ENCODE data around the gene SLC22A2.

Gene SLC22A2

DNA sequence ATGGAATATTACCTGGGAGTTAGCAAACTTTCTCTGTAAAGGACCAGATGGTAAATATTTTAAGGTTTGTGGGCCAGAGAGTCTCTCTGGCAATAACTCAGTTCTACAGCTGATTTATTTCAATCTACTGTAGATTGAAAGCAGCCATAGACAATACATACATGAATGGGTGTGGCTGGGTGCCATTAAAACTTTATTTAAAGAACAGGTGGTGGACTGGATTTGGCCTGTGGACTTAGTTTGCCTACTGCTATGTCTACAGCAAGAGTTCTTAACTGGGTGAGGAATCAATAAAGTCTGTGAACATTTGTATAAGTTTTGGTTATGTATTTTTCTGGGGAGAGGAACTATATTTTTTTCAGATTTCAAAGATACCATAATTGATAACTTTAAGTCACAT is 55.1 kb downstream of the SLC22A2 start:
- DNase-seq: no peak

DNA sequence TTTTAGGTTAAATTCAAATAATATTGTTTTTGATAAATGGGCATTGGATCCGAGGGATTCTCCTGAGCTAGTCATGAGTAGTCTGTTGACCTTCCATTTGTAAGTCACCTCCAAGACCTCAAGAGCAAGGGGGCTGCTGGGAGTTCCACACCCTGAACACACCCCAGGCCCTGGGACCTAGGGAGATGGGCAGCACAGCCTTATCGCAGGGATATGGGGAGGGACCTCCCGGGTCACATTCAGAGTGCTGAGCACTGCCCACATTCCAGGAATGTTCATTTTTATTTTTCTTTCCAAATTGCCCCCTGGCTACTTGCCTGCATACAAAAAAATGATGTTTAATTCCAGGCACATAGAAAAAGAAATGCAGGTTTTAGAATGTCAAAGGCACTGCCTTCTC is 55.5 kb downstream of the SLC22A2 start:
- no peak for DNase-seq

DNA sequence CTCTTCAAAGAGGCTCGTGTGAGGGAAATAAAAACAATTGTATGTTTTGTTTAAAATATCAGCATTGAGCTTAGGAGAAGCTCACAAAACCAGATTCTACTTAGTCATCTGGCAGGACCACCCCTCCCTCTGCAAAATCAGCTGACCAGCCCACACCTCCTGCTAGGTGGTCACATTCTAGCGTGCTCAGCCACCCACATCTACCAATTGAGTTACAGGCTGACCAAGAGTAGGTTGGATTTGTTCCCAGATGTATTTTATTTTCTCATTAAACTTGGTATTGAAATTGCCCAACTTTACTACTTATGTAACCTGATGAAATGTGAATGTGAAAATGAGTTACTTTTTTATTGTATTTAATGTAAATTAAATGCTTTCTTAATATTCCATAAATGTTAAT is 56.2 kb downstream of the SLC22A2 start:
- DNase-seq: no peak

DNA sequence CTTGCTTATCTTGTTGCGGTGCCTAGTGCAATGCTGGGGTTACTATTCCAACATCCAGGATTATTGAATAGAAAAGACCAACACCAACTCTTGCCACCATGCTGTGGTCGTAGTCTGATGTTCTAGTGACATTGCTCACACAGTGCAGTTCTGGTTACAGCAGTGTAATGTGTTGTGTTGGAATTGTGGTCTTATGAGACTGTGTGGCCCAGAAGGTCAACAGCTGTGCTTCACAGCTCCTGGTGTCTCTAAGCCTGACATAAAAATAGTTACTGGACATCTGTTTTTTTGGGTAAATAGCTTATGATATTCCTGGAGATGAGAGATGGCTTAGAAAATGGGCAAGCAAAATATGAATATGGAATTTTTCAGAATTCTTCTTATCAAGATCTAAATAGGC is 57.6 kb downstream of the SLC22A2 start:
- no peak for DNase-seq

DNA sequence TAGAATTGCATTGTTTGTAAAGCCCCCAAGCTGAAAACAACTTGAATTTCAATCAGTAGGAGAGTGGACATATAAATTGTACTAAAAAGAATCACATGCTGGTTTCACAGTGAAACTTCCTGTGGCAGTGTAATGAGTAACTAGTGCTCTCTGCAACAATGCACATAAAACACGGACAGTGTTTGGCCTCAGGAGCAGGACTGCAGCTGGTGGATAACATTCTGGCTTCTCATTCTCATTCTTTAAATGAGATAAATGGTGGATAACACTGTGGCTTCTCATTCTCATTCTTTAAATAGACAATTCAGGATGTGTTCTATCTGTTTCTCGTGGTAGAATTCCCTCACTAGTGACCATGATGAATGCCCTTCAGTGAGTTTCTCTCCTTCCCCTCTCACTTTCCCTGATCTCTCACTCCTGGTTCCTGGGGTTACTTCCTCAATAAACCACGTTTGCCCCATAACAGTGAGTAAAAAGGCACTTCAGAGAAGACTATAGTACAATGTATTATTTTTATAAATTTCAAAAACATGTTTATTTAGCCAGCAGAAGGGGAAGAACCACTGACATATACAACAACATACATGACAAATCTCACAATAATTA is 59.9 kb downstream of the SLC22A2 start:
- no peak for DNase-seq

DNA sequence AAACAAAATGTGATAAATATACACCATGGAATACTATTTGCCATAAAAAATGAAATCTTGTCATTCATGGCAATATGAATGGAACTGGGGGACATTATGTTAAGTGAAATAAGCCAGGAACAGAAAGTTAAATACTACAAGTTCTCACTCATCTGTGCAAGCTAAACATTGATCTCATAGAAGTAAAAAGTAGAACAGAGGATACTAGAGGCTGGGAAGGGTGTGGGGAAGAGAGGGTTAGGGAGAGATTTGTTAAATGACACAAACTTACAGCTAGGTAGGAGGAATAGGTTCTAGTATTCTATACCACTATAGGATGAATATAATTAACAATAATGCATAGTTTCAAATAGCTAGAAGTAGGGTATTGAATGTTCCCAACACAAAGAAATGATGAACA is 61.0 kb downstream of the SLC22A2 start:
- DNase-seq: no peak

DNA sequence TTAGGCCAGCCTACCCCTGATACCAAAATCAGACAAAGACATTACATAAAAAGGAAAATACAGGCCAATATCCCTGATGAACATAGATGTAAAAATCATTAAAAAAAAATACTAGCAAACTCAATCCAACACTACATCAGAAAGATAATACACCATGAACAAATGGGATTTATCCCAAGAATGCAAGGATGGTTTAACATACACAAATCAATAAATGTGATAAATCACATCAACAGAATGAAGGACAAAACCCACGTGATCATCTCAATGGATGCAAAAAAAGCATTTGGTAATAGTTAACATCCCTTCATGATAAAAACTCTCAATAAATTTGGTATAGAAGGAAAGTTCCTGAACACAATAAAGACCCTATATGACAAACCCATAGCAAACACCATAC is 63.8 kb downstream of the SLC22A2 start:
- no peak for DNase-seq

DNA sequence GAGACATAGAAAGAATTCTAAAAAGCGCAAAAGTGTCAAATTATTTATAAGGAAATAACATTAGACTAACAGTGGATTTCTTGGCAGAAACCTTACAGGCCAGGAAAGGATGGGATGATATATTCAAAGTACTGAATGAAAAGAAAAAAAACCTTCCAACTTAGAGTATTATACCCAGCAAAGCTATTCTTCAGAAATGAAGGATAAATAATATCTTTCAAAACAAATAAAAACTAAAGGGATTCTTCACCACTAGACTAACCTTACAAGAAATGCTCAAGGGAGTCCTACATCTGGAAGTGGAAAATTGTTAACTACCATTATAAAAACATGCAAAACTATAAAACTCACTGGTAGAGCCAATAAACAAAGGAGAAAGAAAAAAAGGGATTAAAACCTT is 65.8 kb downstream of the SLC22A2 start:
- no peak for DNase-seq

DNA sequence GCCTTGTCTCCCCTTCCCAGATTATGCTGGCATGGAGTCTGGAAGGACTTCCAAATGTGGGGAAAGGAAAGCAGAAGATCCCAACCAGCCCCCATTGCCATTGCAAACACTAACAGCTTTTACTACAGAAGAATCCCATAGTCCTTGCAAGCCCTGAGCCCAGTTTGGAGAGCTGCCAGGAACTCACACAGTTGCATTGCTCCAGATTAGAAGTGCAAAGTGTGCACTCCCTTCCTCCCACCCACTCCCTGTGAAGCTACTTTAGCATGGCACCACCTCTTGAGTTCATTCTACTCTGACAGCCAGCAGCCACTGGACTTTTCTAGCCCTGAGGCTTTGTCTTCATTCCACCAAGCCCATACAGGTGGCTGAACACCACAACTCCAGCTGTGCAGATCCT is 67.6 kb downstream of the SLC22A2 start:
- DNase-seq: no peak

DNA sequence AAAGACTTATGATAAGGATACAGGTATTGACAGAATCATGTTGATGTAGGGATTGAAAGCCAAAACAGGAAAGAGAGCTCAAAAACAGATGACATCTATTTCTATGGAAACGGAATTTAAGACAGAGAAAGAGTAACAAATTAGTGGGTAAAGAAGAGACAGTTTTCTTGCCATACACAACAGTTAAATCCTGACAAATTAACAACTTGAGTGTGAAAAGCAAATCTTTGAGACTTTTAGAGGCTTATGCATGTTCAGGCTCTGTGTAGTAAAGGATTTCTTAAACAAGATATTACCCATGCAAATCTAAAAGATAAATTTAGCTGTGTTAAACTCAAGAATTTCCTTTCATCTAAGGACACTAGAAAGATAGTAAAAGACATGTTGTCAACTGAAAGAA is 68.5 kb downstream of the SLC22A2 start:
- no peak for DNase-seq

DNA sequence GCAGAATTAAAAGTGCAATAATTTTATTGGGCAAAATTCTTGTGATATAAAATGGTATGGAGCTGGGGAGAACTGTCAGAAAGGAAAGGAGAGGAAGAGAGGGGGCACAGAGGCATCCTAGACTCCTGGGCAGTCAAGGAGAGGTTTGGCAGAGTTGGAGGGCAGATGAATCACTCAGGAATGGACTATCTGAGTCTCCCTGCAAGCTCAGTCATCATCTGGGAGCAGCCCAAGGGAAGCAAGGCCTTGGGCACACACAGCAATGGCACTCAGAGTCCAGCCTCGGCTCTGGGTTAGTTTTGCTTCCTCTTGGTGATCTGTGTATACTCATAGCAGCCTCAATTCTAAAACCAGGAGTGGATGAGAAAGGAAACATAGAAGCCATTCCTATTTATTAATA is 69.8 kb downstream of the SLC22A2 start:
- no peak for DNase-seq

DNA sequence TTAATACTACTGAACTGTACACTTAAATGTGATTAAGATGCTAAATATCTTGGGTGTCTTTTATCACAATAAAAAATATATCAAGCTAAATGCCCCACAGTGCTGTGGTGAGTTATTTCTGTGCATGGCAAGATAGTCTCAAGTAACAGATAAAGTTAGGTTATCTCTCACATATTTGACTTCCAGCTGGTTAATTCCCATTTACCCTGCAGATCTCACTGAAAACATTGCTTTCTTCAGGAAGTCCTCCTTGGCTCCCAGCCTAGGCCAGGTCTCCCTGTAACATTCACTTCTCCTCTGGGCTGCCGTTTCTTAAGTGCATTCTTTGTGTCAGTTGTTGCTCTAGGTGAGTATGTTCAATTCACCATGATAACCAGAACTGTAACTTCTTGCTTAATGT is 77.9 kb downstream of the SLC22A2 start:
- no peak for DNase-seq

DNA sequence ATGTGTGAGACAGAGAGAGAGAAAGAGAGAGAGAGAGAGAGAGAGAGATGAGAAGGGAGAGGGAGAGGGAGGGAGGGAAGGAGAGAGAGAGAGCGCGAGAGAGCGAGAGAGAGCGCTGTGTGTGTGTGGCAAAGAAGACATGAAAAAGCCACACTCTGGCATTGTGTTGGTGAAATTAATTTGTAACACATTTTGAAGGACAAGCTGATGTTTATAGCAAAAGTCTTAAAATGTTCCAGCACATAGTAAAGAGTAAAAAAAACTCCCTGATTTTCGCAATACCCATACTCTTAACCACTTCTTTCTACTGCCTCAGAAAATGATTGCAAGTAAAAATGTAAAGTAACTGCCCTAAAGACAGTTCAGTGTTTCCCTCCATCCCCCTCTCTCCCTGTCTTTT is 80.3 kb downstream of the SLC22A2 start:
- no peak for DNase-seq

DNA sequence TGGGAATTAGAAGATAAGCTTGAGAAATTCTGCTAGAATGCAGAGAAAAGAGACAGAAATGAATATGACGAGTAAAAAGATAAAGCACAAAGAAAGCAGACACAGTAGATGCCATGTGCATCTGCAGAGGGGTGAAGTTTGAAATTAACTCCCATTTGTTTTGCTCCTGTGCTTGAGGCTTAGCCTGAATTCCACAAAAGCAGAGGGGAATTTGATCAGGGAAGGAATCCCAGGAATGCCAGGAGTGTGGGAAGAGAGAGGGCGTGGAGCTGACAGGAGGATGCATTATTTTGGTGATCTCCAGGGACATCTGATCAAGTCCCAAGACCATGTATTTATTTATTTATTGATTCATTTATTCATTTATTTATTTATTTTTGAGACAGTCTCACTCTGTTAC is 81.4 kb downstream of the SLC22A2 start:
- DNase-seq: no peak

DNA sequence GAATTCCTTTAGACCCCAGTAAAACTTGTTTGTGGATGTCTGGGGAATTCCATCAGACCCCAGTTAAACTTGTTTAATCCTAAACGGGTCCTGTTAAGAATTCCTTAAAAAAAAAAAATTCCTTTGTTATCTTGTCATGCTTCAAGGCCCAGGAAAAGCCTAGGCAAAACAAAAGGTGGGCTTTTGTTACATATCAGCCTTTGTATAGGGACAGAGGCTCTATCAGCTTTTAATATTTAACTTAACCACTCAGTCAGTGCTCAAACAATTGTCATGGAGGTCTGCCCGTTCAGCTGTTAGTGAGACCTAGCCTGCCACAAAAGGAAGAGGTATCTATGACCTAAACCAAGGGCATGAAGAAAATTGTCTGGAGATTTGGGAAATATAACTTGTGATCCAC is 83.9 kb downstream of the SLC22A2 start:
- DNase-seq: no peak

DNA sequence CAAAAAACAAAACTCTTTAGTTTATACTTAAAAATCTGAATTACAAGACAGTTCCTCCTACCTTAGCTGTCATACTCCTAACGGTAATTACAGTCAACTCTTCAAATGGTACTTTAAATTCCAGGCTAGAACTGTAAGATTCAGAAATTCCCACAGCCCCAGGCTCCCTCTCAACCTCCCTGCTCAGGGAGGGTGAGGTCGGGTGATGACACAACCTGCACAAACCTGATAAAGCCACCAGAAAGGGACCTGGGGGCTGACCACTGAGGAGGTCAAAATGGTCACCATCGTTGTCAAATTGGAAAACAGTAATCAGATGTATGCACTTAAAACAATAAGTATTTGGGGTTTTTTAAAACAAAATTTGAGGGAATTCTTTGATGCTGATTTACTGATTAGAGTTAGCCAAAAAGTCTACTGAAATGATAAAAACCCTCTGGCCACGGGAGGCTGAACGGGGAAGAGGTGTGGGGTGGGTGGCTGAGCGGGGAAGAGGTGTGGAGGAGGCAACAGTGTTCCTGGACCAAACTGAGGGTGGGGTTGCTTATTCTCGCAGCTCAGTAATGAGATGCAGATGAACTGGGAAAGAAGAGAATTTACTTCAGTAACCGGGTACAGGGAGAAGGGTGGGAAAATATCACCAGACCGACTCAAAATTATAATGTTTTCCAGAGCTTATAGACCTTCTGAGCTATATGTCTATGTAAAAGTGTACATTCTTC is 84.7 kb downstream of the SLC22A2 start:
- no peak for DNase-seq

DNA sequence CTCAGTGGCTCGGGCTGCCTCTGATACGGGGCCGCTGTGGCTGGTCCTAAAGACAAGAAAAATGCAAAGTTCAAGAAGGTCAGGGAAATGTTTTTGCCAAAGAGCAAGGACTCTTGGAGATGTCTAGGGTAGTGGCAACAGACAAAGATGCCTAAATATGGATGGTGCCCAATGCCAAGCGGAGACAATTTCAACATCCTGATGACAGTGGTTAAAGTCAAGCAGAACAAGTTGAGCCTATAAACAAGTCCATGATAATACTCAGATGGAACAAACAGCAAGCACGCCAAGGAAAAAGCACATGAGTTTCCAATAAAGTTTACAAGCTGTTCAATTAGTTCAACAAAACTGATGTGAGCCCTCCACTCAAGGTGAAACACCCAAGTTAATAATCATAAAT is 85.9 kb downstream of the SLC22A2 start:
- DNase-seq: no peak

DNA sequence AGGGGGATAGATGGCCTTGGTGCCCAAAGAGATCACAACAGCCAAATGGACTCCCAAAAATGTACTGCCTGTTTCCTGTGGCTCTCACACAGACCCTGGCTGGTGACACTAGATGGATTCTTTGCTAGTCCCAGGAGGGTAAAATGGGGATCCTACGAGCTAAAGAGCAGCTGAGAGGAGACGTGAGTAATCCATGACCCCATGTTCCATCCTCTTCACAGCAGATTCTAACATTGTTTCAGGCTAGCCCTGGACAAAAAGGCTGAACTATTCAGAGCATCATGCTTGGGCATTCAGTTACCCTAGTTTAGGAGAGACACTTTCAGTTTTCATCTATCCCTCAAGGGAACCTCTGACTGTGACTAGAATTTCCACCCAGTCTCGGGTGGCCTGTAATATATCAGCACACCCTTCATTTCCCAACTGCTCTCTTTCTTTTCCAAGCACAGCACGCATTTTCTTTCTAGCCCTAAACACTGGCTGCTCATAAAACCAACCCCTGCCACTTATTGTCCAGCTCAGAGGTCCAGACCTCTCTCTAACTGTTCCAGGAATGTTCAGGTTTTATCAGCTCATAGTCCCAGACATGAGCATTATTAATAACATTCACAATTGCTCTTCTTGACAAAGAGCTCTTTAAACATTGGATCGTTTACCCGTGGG is 88.5 kb downstream of the SLC22A2 start:
- DNase-seq: no peak

DNA sequence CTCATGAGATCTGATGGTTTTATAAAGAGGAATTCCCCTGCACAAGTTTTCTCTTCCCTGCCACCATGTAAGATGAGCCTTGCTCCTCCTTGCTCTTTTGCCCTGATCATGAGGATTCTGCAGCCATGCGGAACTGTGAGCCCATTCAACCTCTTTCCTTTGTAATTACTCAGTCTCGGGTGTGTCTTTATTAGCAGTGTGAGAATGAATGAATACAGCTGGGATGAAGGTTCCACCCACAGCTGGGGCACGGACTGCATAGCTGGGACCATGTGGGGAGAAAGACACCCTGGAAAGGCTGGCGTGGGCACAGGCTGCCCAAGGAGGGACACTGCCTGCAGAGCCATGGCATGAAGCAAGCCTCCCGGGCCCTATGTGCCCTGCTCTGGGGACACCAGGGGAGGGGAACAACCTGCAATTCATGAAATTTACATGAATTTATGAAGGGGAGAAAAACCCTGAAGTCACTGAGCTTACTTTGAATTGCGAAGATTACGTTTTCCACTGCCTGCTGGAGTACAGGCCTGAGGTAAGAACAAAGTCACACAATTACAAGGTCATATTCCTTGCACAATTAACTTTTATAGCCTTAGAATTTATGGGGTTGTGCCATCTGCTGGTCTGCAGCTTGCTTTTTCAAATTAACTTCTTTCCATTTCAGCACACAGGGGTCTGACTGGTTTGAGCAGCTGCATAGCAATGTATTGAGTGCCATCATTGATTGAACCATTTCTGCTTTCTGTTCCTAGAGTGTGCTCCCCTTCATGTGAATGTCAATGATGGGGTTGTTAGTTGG is 90.8 kb downstream of the SLC22A2 start:
- DNase-seq: no peak

Data from NK-92 treated with Interleukin-12 subunit alpha and Interleukin-12 subunit beta, amount 100 ng/mL, for 24 hours (cell line).